K562 (cell line): ENCODE results near the gene RREB1. TPM values are rescaled to one million over a fixed set of nuclear protein-coding genes. Genes with fewer than 3 reads are reported as not detected.
A peak's percentile ranks its signal among the peaks of the same experiment; 100 is the strongest.

Experiments
- BHLHE40 ChIP-seq: IDR thresholded peaks from 2 replicates; pipeline ENCODE4 v1.6.1; 2011; ENCODE audit warnings: low read length, improper control_type of control experiment
- HCFC1 ChIP-seq: IDR thresholded peaks from 2 replicates; pipeline ENCODE4 v1.6.1; 2012; ENCODE audit warnings: low read depth, low read length, improper control_type of control experiment
- MECOM ChIP-seq: fragments of 250-450 bp; sonication (Bioruptor Pico); IDR thresholded peaks from 2 replicates; pipeline ENCODE4 v1.8.0; 2022; ENCODE audit warnings: inconsistent platforms
- POLR2AphosphoS2 ChIP-seq: IDR thresholded peaks from 2 replicates; pipeline ENCODE4 v1.6.1; 2012; ENCODE audit warnings: low read length, improper control_type of control experiment
- ZNF507 ChIP-seq: conservative IDR thresholded peaks from 2 replicates; pipeline ENCODE4 v1.6.1; 2017; ENCODE audit warnings: missing genetic modification characterization, missing compliant biosample characterization
- polyA plus RNA-seq, 8 experiments: library from polyadenylated mRNA; depleted of rRNA in 4 of 8; stranded (reverse) in 5 of 8; unstranded in 3 of 8; fragments of >200 nt; fragmentation: Nextera tagmentation in 2 of 8; fragmentation: Illumina TruSeq in 1 of 8; extraction: Ambion mirVana in 2 of 8; extraction: Trizol in 1 of 8; gene quantifications; 2 replicates each; pipeline versions ENCODE4 v1.2.1 to v1.2.3, GENCODE V29; 2011 to 2014; ENCODE audit warnings: inconsistent platforms in 1 of 8, missing spikeins in 1 of 8
- total RNA-seq, 7 experiments: library from RNA; depleted of rRNA in 6 of 7; stranded (reverse); fragments of >200 nt in 6 of 7; fragmentation: Illumina TruSeq in 2 of 7; extraction: Trizol in 2 of 7; gene quantifications; 2 replicates each; pipeline versions ENCODE4 v1.2.1 to v1.2.3, GENCODE V29; 2011 to 2021; ENCODE audit warnings: low replicate concordance in 1 of 7
- TF ChIP-seq, protein P1 (sequence below): sonication (generic); formaldehyde crosslinking; IDR thresholded peaks from 2 replicates; pipeline ENCODE4 v1.8.0; 2022; ENCODE audit warnings: missing genetic modification reagents, mild to moderate bottlenecking, moderate library complexity, borderline replicate concordance
- TF ChIP-seq, protein P2 (sequence below), 2 experiments: fragments of 250-450 bp in 1 of 2; fragments of 450-650 bp in 1 of 2; sonication (Bioruptor Pico) in 1 of 2; IDR thresholded peaks; 2 replicates each; pipeline versions ENCODE4 v1.6.1 to v1.8.0; 2016 to 2021; ENCODE audit warnings: mild to moderate bottlenecking in 2 of 2, moderate library complexity in 2 of 2, missing compliant biosample characterization in 1 of 2, missing genetic modification characterization in 1 of 2
- TF ChIP-seq, protein P3 (sequence below): fragments of 250-450 bp; sonication (Bioruptor Pico); IDR thresholded peaks from 2 replicates; pipeline ENCODE4 v1.8.0; 2022; ENCODE audit warnings: inconsistent platforms, mild to moderate bottlenecking, moderate library complexity, borderline replicate concordance
- TF ChIP-seq, protein P4 (sequence below): fragments of 150-350 bp; IDR thresholded peaks from 2 replicates; pipeline ENCODE4 v1.6.1; 2014; ENCODE audit warnings: low read depth, mild to moderate bottlenecking, low read length, borderline replicate concordance
- TF ChIP-seq, protein P5 (sequence below): IDR thresholded peaks from 2 replicates; pipeline ENCODE4 v1.6.1; 2011; ENCODE audit warnings: borderline replicate concordance, low read depth, mild to moderate bottlenecking, moderate library complexity, low read length; ENCODE audit not compliant: insufficient read depth, poor library complexity, severe bottlenecking

Gene RREB1
- total and polyA plus RNA-seq, 9 of the 15 experiments (the other 6 are each of a cell fraction or from before 2014, with no cell fraction given) = 3.3 to 64.2 (median 19.3) TPM

DNA sequence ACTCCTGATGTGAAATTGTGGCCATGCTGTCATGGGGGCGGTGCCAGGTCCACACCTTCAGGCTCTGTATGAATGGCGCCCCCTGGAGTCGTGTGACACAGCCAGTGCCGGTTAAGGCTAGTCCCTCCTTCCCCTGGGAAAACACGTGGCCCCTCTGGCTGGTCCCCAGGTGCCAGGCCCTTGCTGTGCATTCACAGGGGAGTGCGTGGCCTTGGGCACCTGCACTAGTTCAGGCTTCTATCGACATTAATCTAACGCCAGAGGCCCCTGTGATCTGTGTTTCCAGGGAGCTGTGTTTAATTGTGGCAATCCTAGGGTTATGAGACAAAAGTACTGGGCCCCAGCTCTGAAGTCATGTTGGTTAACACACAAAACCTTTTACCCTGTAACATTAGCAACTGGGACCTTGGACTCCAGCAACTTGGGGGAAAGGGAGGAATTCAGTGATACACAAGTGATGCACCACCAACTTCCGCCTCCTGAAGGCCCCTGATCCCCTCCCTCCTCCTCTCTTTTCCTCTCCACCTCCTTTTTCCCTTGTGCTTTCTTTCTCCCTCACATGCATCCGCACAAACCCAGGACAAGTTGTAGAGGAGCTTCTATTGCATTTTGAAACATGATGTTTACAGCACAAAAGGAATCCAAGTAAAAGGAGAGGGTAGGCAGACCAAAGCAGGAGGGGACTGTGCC, 131.3 kb downstream of the RREB1 start (continued):
- TF ChIP-seq MECOM (CRISPR knock-in tag) (no peak), POLR2AphosphoS2 (0 out of 2 replicates have a peak, but pooled peaks have one; percentile 55), ZNF507 (tag) (no peak), HCFC1 (0 out of 2 replicates have a peak, but pooled peaks have one; percentile 11), BHLHE40 (peak; percentile 76)
- TF ChIP-seq, protein P1, sequence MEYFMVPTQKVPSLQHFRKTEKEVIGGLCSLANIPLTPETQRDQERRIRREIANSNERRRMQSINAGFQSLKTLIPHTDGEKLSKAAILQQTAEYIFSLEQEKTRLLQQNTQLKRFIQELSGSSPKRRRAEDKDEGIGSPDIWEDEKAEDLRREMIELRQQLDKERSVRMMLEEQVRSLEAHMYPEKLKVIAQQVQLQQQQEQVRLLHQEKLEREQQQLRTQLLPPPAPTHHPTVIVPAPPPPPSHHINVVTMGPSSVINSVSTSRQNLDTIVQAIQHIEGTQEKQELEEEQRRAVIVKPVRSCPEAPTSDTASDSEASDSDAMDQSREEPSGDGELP (CRISPR knock-in tag) = peak; percentile 66; the same call in 1 of the 2 replicates
- TF ChIP-seq, protein P2, sequence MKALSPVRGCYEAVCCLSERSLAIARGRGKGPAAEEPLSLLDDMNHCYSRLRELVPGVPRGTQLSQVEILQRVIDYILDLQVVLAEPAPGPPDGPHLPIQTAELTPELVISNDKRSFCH (CRISPR knock-in tag; IDR thresholded peaks at IDR 0.05) = no peak
- TF ChIP-seq, protein P2 (tag; IDR thresholded peaks at IDR 0.05) = no peak
- TF ChIP-seq, protein P3, sequence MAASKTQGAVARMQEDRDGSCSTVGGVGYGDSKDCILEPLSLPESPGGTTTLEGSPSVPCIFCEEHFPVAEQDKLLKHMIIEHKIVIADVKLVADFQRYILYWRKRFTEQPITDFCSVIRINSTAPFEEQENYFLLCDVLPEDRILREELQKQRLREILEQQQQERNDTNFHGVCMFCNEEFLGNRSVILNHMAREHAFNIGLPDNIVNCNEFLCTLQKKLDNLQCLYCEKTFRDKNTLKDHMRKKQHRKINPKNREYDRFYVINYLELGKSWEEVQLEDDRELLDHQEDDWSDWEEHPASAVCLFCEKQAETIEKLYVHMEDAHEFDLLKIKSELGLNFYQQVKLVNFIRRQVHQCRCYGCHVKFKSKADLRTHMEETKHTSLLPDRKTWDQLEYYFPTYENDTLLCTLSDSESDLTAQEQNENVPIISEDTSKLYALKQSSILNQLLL (CRISPR knock-in tag) = no peak
- TF ChIP-seq, protein P4, sequence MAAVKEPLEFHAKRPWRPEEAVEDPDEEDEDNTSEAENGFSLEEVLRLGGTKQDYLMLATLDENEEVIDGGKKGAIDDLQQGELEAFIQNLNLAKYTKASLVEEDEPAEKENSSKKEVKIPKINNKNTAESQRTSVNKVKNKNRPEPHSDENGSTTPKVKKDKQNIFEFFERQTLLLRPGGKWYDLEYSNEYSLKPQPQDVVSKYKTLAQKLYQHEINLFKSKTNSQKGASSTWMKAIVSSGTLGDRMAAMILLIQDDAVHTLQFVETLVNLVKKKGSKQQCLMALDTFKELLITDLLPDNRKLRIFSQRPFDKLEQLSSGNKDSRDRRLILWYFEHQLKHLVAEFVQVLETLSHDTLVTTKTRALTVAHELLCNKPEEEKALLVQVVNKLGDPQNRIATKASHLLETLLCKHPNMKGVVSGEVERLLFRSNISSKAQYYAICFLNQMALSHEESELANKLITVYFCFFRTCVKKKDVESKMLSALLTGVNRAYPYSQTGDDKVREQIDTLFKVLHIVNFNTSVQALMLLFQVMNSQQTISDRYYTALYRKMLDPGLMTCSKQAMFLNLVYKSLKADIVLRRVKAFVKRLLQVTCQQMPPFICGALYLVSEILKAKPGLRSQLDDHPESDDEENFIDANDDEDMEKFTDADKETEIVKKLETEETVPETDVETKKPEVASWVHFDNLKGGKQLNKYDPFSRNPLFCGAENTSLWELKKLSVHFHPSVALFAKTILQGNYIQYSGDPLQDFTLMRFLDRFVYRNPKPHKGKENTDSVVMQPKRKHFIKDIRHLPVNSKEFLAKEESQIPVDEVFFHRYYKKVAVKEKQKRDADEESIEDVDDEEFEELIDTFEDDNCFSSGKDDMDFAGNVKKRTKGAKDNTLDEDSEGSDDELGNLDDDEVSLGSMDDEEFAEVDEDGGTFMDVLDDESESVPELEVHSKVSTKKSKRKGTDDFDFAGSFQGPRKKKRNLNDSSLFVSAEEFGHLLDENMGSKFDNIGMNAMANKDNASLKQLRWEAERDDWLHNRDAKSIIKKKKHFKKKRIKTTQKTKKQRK = no peak
- TF ChIP-seq, protein P5, sequence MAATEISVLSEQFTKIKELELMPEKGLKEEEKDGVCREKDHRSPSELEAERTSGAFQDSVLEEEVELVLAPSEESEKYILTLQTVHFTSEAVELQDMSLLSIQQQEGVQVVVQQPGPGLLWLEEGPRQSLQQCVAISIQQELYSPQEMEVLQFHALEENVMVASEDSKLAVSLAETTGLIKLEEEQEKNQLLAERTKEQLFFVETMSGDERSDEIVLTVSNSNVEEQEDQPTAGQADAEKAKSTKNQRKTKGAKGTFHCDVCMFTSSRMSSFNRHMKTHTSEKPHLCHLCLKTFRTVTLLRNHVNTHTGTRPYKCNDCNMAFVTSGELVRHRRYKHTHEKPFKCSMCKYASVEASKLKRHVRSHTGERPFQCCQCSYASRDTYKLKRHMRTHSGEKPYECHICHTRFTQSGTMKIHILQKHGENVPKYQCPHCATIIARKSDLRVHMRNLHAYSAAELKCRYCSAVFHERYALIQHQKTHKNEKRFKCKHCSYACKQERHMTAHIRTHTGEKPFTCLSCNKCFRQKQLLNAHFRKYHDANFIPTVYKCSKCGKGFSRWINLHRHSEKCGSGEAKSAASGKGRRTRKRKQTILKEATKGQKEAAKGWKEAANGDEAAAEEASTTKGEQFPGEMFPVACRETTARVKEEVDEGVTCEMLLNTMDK = peak; percentile 89
